ENCODE data around the gene PLP2.

PLP2 gene

DNA sequence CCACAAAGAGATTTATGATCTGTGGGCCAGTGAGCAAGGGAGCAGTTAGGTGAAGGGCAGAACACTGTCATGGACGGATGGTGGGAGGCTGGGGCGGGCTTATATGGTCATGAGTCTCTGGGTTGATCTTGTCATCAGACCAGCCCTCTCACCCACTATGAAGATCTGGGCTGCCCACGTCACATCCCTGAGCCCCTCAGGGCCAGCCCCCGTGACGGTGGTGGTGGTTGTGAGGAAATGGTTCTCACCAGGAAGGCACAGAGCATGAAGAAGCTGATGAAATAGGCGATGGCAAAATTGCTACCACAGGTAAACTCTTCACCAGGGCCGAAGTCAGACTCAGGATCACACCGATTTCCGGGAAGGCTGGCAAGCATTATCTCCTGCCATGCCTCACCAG lies 39.4 kb downstream of the PLP2 start:
- H3K4me2 ChIP-seq (ENCODE audit: low read length) = no peak overlapping the region
- no peak for TF ChIP-seq EZH2 (IDR thresholded peaks at IDR 0.05; ENCODE audit: borderline replicate concordance, low read length)
- TF ChIP-seq, protein P1, sequence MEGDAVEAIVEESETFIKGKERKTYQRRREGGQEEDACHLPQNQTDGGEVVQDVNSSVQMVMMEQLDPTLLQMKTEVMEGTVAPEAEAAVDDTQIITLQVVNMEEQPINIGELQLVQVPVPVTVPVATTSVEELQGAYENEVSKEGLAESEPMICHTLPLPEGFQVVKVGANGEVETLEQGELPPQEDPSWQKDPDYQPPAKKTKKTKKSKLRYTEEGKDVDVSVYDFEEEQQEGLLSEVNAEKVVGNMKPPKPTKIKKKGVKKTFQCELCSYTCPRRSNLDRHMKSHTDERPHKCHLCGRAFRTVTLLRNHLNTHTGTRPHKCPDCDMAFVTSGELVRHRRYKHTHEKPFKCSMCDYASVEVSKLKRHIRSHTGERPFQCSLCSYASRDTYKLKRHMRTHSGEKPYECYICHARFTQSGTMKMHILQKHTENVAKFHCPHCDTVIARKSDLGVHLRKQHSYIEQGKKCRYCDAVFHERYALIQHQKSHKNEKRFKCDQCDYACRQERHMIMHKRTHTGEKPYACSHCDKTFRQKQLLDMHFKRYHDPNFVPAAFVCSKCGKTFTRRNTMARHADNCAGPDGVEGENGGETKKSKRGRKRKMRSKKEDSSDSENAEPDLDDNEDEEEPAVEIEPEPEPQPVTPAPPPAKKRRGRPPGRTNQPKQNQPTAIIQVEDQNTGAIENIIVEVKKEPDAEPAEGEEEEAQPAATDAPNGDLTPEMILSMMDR (IDR thresholded peaks at IDR 0.05; ENCODE audit: low read length) = no peak
- H3K27me3 ChIP-seq (ENCODE audit: insufficient read depth, low read length) = no peaks in the 10 kb centered on the region
- no peaks in the 10 kb centered on the region for H3F3A ChIP-seq (ENCODE audit: insufficient read depth, low read length)
- no peak overlapping the region for H3K27ac ChIP-seq (ENCODE audit: low read depth, low read length, poor library complexity, severe bottlenecking)
- no peaks in the 10 kb centered on the region for H4K20me1 ChIP-seq (ENCODE audit: insufficient read depth, low read length)
- no peaks in the 10 kb centered on the region for H3K36me3 ChIP-seq (ENCODE audit: insufficient read depth, low read length)
- H3K9me3 ChIP-seq (ENCODE audit: low read length) = no peaks in the 10 kb centered on the region
- no peak overlapping the region for H3K9ac ChIP-seq (ENCODE audit: low read length)
- H3K9me2 ChIP-seq (ENCODE audit: low read depth, low read length) = no peaks in the 10 kb centered on the region
- H3K4me3 ChIP-seq (ENCODE audit: low read depth, low read length, poor library complexity, severe bottlenecking) = no peak overlapping the region
- H2AFZ ChIP-seq (ENCODE audit: low read length) = no peak overlapping the region
- no peaks in the 10 kb centered on the region for H3K79me2 ChIP-seq (ENCODE audit: insufficient read depth, low read length)
- no peaks in the 10 kb centered on the region for H3K4me1 ChIP-seq (ENCODE audit: insufficient read depth, low read length, severe bottlenecking)

GRCh38 chrX:49212209-49212608 lies 40.5 kb downstream of the PLP2 start:
- Histone ChIP-seq H3K9ac (ENCODE audit: low read length) (no peak overlapping the region), H3K27ac (ENCODE audit: low read depth, low read length, poor library complexity, severe bottlenecking) (no peak overlapping the region), H3F3A (ENCODE audit: insufficient read depth, low read length) (no peaks in the 10 kb centered on the region), H3K4me2 (ENCODE audit: low read length) (no peak overlapping the region), H3K27me3 (ENCODE audit: insufficient read depth, low read length) (no peaks in the 10 kb centered on the region), H2AFZ (ENCODE audit: low read length) (no peak overlapping the region), H3K9me3 (ENCODE audit: low read length) (no peaks in the 10 kb centered on the region), H3K4me3 (ENCODE audit: low read depth, low read length, poor library complexity, severe bottlenecking) (no peak overlapping the region), H3K36me3 (ENCODE audit: insufficient read depth, low read length) (no peaks in the 10 kb centered on the region), H3K4me1 (ENCODE audit: insufficient read depth, low read length, severe bottlenecking) (no peaks in the 10 kb centered on the region), H4K20me1 (ENCODE audit: insufficient read depth, low read length) (no peaks in the 10 kb centered on the region), H3K79me2 (ENCODE audit: insufficient read depth, low read length) (no peaks in the 10 kb centered on the region), H3K9me2 (ENCODE audit: low read depth, low read length) (no peaks in the 10 kb centered on the region)
- TF ChIP-seq EZH2 (IDR thresholded peaks at IDR 0.05; ENCODE audit: borderline replicate concordance, low read length) = no peak
- TF ChIP-seq, protein P1 (IDR thresholded peaks at IDR 0.05; ENCODE audit: low read length) = no peak

DNA sequence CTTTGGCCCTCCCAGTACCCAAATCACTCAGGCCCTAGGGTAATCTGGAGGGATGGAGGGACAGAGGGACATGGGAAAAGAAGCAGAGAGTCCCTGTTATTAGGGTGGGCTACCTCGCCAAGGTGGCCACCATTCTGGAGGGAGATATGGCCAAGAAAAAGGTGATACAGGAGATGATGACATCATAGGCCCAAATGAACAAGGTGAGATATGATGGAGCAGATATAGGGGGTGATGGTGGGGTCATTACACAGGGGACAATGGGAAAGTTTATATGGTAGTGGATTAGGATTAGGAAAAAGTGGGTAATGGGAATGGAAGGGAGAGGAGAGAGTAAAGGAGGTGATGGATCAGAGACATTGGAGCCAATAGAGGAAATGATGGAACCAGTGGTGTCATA lies 41.2 kb downstream of the PLP2 start:
- no peak for TF ChIP-seq EZH2 (IDR thresholded peaks at IDR 0.05; ENCODE audit: borderline replicate concordance, low read length)
- TF ChIP-seq, protein P1 (IDR thresholded peaks at IDR 0.05; ENCODE audit: low read length) = no peak
- Histone ChIP-seq H3K79me2 (ENCODE audit: insufficient read depth, low read length) (no peaks in the 10 kb centered on the region), H4K20me1 (ENCODE audit: insufficient read depth, low read length) (no peaks in the 10 kb centered on the region), H2AFZ (ENCODE audit: low read length) (no peak overlapping the region), H3K4me1 (ENCODE audit: insufficient read depth, low read length, severe bottlenecking) (no peaks in the 10 kb centered on the region), H3K4me3 (ENCODE audit: low read depth, low read length, poor library complexity, severe bottlenecking) (no peak overlapping the region), H3K9me3 (ENCODE audit: low read length) (no peaks in the 10 kb centered on the region), H3K9me2 (ENCODE audit: low read depth, low read length) (no peaks in the 10 kb centered on the region), H3K27ac (ENCODE audit: low read depth, low read length, poor library complexity, severe bottlenecking) (no peak overlapping the region), H3K9ac (ENCODE audit: low read length) (no peak overlapping the region), H3K4me2 (ENCODE audit: low read length) (no peak overlapping the region), H3F3A (ENCODE audit: insufficient read depth, low read length) (no peaks in the 10 kb centered on the region), H3K36me3 (ENCODE audit: insufficient read depth, low read length) (no peaks in the 10 kb centered on the region), H3K27me3 (ENCODE audit: insufficient read depth, low read length) (no peaks in the 10 kb centered on the region)

All from OCI-LY1 (cell line).